GM08714 (cell line): Measurements from ENCODE around the gene WDR5.

Source experiments
- H3K4me3 ChIP-seq: fragments of 200-500 bp; sonication (Bioruptor generic); 2 replicates; pipeline ENCODE4 v1.5.1; 2014; ENCODE audit warnings: mild to moderate bottlenecking, low read length, inconsistent platforms
- ZNF274 ChIP-seq: IDR thresholded peaks from 2 replicates; pipeline ENCODE4 v1.6.1; 2012; ENCODE audit warnings: mild to moderate bottlenecking, low read depth, low read length

WDR5 gene

DNA sequence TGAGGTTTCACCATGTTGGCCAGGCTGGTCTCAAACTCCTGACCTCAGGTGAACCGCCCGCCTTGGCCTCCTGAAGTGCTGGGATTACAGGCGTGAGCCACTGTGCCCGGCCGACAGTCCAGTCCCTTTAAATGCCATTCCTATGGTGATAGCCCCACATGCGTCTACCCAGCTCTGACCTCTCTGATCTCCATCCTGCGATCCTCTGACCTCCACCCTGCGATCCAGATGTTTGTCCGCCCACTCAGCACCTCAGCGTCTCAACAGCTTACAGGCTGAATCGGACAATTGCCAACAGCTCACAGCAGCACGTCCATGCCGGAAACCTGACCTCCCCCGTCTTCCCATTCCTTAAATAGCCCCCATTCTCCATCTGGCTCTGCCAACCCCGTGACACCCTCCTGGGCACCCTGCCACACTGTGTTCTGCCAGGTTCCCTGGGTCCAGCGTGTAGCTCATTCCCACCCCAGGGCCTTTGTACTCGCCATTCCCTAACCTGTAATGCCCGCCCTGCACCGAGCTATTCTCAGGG is 72.5 kb downstream of the WDR5 start:
- no peak overlapping the region for H3K4me3 ChIP-seq
- TF ChIP-seq ZNF274, result no peak

DNA sequence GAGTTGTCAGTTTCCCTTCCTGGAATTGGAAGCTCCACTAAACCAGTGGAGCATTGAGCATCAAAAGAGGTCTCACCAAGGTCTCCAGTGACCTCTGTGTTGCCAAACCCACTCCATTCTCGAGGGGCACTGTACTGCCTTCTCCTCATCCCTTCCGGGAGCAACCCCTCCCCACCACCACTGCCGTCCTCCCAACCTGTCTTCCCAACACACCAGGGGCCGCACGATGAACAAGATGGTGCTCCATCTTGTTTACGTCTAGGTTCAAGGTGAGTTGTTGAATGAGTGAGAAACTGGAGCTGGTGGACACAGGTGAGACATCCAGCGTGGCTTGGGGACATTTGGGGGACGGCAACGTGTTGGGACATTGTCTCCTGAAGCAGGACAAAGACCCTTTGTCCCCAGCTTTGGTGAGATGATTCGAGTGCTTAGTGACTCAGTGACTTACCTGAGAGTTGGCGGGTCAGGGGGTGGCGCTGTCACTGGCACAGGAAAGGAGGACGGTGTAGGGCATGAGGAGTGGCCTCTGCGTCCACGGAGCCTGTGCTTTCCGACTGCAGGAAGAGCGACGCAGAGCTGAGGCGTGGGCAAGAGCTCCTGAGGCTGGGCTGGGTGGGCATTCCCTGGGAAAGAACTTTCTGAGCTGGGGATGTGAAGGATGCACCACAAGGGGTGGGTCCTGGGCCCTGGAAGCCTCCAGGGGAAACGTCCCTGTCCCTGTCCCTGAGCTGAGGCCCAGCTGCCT is 73.3 kb downstream of the WDR5 start:
- TF ChIP-seq ZNF274, result no peak
- H3K4me3 ChIP-seq, result no peak overlapping the region
